PC-9 (cell line): ENCODE data around the gene PSMD3. TPM values are rescaled to one million over a fixed set of nuclear protein-coding genes. Genes with fewer than 3 reads are reported as not detected.
A peak's percentile ranks its signal among the peaks of the same experiment; 100 is the strongest.

Experiments
- BruUV-seq: library from RNA; stranded (reverse); fragments of 400-500 nt; replicated peaks from 2 replicates; lab custom pipeline; 2021; lab: Mats Ljungman, UMichigan
- CTCF ChIA-PET: fragments of 300-600 bp; sonication (Branson Sonifier 250); formaldehyde crosslinking; loops from one replicate; lab custom pipeline; 2022; ENCODE audit warnings: antibody characterized with exemption; lab: Charles Lee
- POLR2A ChIA-PET: fragments of 300-600 bp; sonication (Branson Sonifier 250); formaldehyde crosslinking; loops from one replicate; lab custom pipeline; 2022; ENCODE audit warnings: antibody characterized with exemption; ENCODE audit not compliant: unreplicated experiment; lab: Charles Lee
- DNase-seq, 2 experiments: peaks; one replicate each; pipeline versions ENCODE4 v3.0.0 to v3.0.0-alpha.2; 2015 to 2022; ENCODE audit warnings: mixed read lengths in 1 of 2
- H2AFZ ChIP-seq: fragments of 200-600 bp; sonication (generic); 2 replicates; pipeline ENCODE4 v1.8.1; 2017; ENCODE audit warnings: antibody characterized with exemption
- H3F3A ChIP-seq: fragments of 200-600 bp; sonication (generic); 2 replicates; pipeline ENCODE4 v1.8.1; 2017; ENCODE audit warnings: antibody characterized with exemption, mild to moderate bottlenecking, low read depth; ENCODE audit not compliant: insufficient read depth
- H3K27ac ChIP-seq: fragments of 200-600 bp; sonication (generic); 2 replicates; pipeline ENCODE4 v1.6.1; 2016; ENCODE audit warnings: mixed run types
- H3K27me3 ChIP-seq: fragments of 200-600 bp; sonication (generic); 2 replicates; pipeline ENCODE4 v1.6.1; 2016; ENCODE audit warnings: low read depth, mixed run types; ENCODE audit not compliant: insufficient read depth
- H3K36me3 ChIP-seq: fragments of 200-600 bp; sonication (generic); 2 replicates; pipeline ENCODE4 v1.6.1; 2016; ENCODE audit warnings: low read depth, mixed run types
- H3K4me1 ChIP-seq: fragments of 200-600 bp; sonication (generic); replicated peaks from 2 replicates; pipeline ENCODE4 v1.6.1; 2016; ENCODE audit warnings: mixed run types; ENCODE audit not compliant: insufficient read depth
- H3K4me2 ChIP-seq: fragments of 200-600 bp; sonication (generic); 2 replicates; pipeline ENCODE4 v1.6.1; 2017; ENCODE audit warnings: mixed run types
- H3K4me3 ChIP-seq: fragments of 200-600 bp; sonication (generic); 2 replicates; pipeline ENCODE4 v1.6.1; 2016; ENCODE audit warnings: mixed run types
- H3K79me2 ChIP-seq: fragments of 200-600 bp; sonication (generic); 2 replicates; pipeline ENCODE4 v1.6.1; 2017; ENCODE audit warnings: low read depth, mixed run types
- H3K9me2 ChIP-seq: fragments of 200-600 bp; sonication (generic); 2 replicates; pipeline ENCODE4 v1.8.1; 2017; ENCODE audit warnings: mild to moderate bottlenecking; ENCODE audit not compliant: insufficient read depth
- H3K9me3 ChIP-seq: fragments of 200-600 bp; sonication (generic); 2 replicates; pipeline ENCODE4 v1.8.1; 2016; ENCODE audit warnings: low read depth; ENCODE audit not compliant: insufficient read depth
- H4K20me1 ChIP-seq: fragments of 200-600 bp; sonication (generic); 2 replicates; pipeline ENCODE4 v1.8.1; 2017; ENCODE audit not compliant: insufficient read depth
- CTCF ChIP-seq: fragments of 200-600 bp; sonication (generic); conservative IDR thresholded peaks from 2 replicates; pipeline ENCODE4 v1.6.1; 2017; ENCODE audit warnings: mixed run types, antibody characterized with exemption, mild to moderate bottlenecking, moderate library complexity
- EZH2 ChIP-seq: fragments of 200-600 bp; sonication (generic); IDR thresholded peaks from 2 replicates; pipeline ENCODE4 v1.8.0; 2017; ENCODE audit warnings: antibody characterized with exemption, low read depth
- intact Hi-C: fragments of 100-400 bp; cut with micrococcal nuclease; formaldehyde crosslinking; loops from one replicate; pipeline ENCODE4 v1.10.0; 2022; ENCODE audit not compliant: unreplicated experiment
- microRNA-seq: library from miRNA; unstranded; fragments of <30 nt; microRNA quantifications from one replicate; pipeline ENCODE4 v1.2.0, GENCODE V29; 2021; ENCODE audit warnings: borderline number of aligned reads, borderline replicate concordance
- total RNA-seq: library from RNA; stranded (reverse); gene quantifications from 2 replicates; pipeline ENCODE4 v1.2.3, GENCODE V29; 2021

Gene PSMD3
- total RNA-seq, 1 experiment from 2014 or later = 130 TPM

GRCh38 chr17:40038882-40039513 is 58.4 kb downstream of the PSMD3 start:
- Histone ChIP-seq H3K9me2 (no peaks in the 10 kb centered on the region), H4K20me1 (no peaks in the 10 kb centered on the region), H3K4me3 (no peak overlapping the region), H3K79me2 (no peaks in the 10 kb centered on the region), H3K27ac (no peak overlapping the region), H3K27me3 (no peaks in the 10 kb centered on the region), H3K9me3 (no peaks in the 10 kb centered on the region), H3F3A (peaks cover 13% of the 10 kb centered on the region; the same call in 1 of the 2 replicates), H3K36me3 (0 out of 2 replicates have a peak, but pooled peaks cover 2% of the 10 kb centered on the region), H3K4me1 (no peaks in the 10 kb centered on the region), H3K4me2 (no peak overlapping the region), H2AFZ (no peak overlapping the region)
- ChIA-PET POLR2A (interaction anchor here (0.6 kb wide), 1 partner anchor 129 kb away, joined by 3 read pairs; no protein-coding TSS in a partner anchor), CTCF (interaction anchor here (0.7 to 1.0 kb wide), 2 partner anchors 33 to 118 kb away, joined by 3 read pairs; no protein-coding TSS in a partner anchor)
- BruUV-seq = no TSS peak
- DNase-seq = peak in 1 of 2 experiments; percentile 32
- intact Hi-C loops = no loop called here
- TF ChIP-seq CTCF (peak; percentile 54), EZH2 (no peak)

GRCh38 chr17:40041196-40041595 is 60.6 kb downstream of the PSMD3 start:
- no peaks in the 10 kb centered on the region for H4K20me1 ChIP-seq
- CTCF ChIA-PET = no interaction called here
- no peaks in the 10 kb centered on the region for H3K79me2 ChIP-seq
- POLR2A ChIA-PET = no interaction called here
- H3F3A ChIP-seq = peaks cover 13% of the 10 kb centered on the region; the same call in 1 of the 2 replicates
- TF ChIP-seq EZH2 (no peak), CTCF (no peak)
- no peak overlapping the region for H3K4me3 ChIP-seq
- no peak overlapping the region for H3K4me2 ChIP-seq
- no peak overlapping the region for H3K27ac ChIP-seq
- H2AFZ ChIP-seq = no peak overlapping the region
- no peaks in the 10 kb centered on the region for H3K36me3 ChIP-seq
- no TSS peak for BruUV-seq
- H3K9me2 ChIP-seq = no peaks in the 10 kb centered on the region
- H3K4me1 ChIP-seq = no peaks in the 10 kb centered on the region
- DNase-seq = no peak
- intact Hi-C loops = no loop called here
- no peaks in the 10 kb centered on the region for H3K9me3 ChIP-seq
- H3K27me3 ChIP-seq = no peaks in the 10 kb centered on the region

Small RNA genes within 50 kb of the gene (microRNA-seq; reads per million reads assigned to microRNA genes)
- not detected for gene MIR6884

Other genes starting within 250 kb of the PSMD3 start
- gene GRB7, start 242.9 kb upstream of the PSMD3 start, total RNA-seq = 49.1 and 55.9 TPM in 2 replicates
- 0.04 TPM in 1 of 2 replicates, not detected in the other for gene IKZF3, start 116.5 kb upstream of the PSMD3 start, total RNA-seq
- not detected in 2 replicates for gene ZPBP2, start 112.6 kb upstream of the PSMD3 start, total RNA-seq
- 39.9 and 50.4 TPM in 2 replicates for gene GSDMB, start 62.2 kb upstream of the PSMD3 start, total RNA-seq
- gene ORMDL3, start 53.2 kb upstream of the PSMD3 start, total RNA-seq = 51.1 and 68.1 TPM in 2 replicates
- not detected in 2 replicates for gene LRRC3C, start 53.1 kb upstream of the PSMD3 start, total RNA-seq
- 0.35 and 0.55 TPM in 2 replicates for gene GSDMA, start 17.8 kb upstream of the PSMD3 start, total RNA-seq
- gene CSF3, start 34.6 kb downstream of the PSMD3 start, total RNA-seq = not detected in 2 replicates
- gene MED24, start 73.6 kb downstream of the PSMD3 start, total RNA-seq = 67.1 and 67.2 TPM in 2 replicates
- 11.4 and 13.9 TPM in 2 replicates for gene THRA, start 82.2 kb downstream of the PSMD3 start, total RNA-seq
- 9.3 and 10.7 TPM in 2 replicates for gene NR1D1, start 119.8 kb downstream of the PSMD3 start, total RNA-seq
- 56.8 and 61.8 TPM in 2 replicates for gene MSL1, start 141.2 kb downstream of the PSMD3 start, total RNA-seq
- gene CASC3, start 159.7 kb downstream of the PSMD3 start, total RNA-seq = 45.8 and 51.5 TPM in 2 replicates
- gene RAPGEFL1, start 196.7 kb downstream of the PSMD3 start, total RNA-seq = 14.0 and 14.9 TPM in 2 replicates
- gene WIPF2, start 238.5 kb downstream of the PSMD3 start, total RNA-seq = 23.4 and 37.2 TPM in 2 replicates